Upper lobe of left lung (tissue), 6 donors: ENCODE data around the gene UBASH3A. TPM values are rescaled to one million over a fixed set of nuclear protein-coding genes. Genes with fewer than 3 reads are reported as not detected.
A peak's percentile ranks its signal among the peaks of the same experiment; 100 is the strongest.

Source experiments
- ATAC-seq, 2 donors: fragments of 200-7000 bp; cut with Tn5 transposase; one replicate each; pipeline ENCODE4 v1.9.1; 2022; ENCODE audit warnings: mild to moderate bottlenecking in 2 of 2, moderate library complexity in 2 of 2; ENCODE audit not compliant: low FRiP score in 2 of 2
- DNase-seq, 2 donors: peaks; one replicate each; pipeline ENCODE4 v3.0.0-alpha.2; 2019 to 2020
- H3K27ac ChIP-seq, 4 donors: fragments of 200-600 bp; sonication (generic); one replicate each; pipeline ENCODE4 v1.5.1; 2016 to 2019
- H3K27me3 ChIP-seq, 4 donors: fragments of 200-600 bp; sonication (generic); one replicate each; pipeline ENCODE4 v1.5.1; 2017 to 2019
- H3K36me3 ChIP-seq, 4 donors: fragments of 200-600 bp; sonication (generic); one replicate each; pipeline ENCODE4 v1.5.1; 2016 to 2019
- H3K4me1 ChIP-seq, 4 donors: fragments of 200-600 bp; sonication (generic); one replicate each; pipeline ENCODE4 v1.5.1; 2018 to 2019
- H3K4me3 ChIP-seq, 4 donors: fragments of 200-600 bp; sonication (generic); one replicate each; pipeline ENCODE4 v1.5.1; 2017 to 2019; ENCODE audit warnings: mild to moderate bottlenecking in 2 of 4, moderate library complexity in 1 of 4
- H3K9me3 ChIP-seq, 4 donors: fragments of 200-600 bp; sonication (generic); one replicate each; pipeline ENCODE4 v1.5.1; 2018 to 2019
- EP300 ChIP-seq, 4 donors: sonication (generic); formaldehyde crosslinking; IDR thresholded peaks; one replicate each; pipeline ENCODE4 v1.5.1; 2017; ENCODE audit warnings: antibody characterized with exemption in 4 of 4, control low read depth in 2 of 4
- POLR2A ChIP-seq, 4 donors: fragments of 450-650 bp; IDR thresholded peaks; one replicate each; pipeline ENCODE4 v1.5.1; 2016 to 2017; ENCODE audit warnings: antibody characterized with exemption in 4 of 4, mild to moderate bottlenecking in 2 of 4
- POLR2AphosphoS5 ChIP-seq, 2 donors: sonication (generic); formaldehyde crosslinking; IDR thresholded peaks; one replicate each; pipeline ENCODE4 v1.5.1; 2017; ENCODE audit warnings: antibody characterized with exemption in 2 of 2
- WGBS, 2 donors: methylation state at CpG; one replicate each; pipeline ENCODE4 v1.1.5; 2017 to 2018; 5-methylcytosine and 5-hydroxymethylcytosine counted together
- total RNA-seq, 6 donors: library from RNA; depleted of rRNA in 4 of 6; stranded (reverse); fragments of >200 nt in 4 of 6; gene quantifications; one replicate each; pipeline versions ENCODE4 v1.1.0 to v1.2.1, GENCODE V29; 2016 to 2021
- TF ChIP-seq, protein P1 (sequence below), 6 experiments: fragments of 450-650 bp in 4 of 6; fragments of 200-600 bp in 2 of 6; sonication (generic) in 2 of 6; IDR thresholded peaks; one replicate each; pipeline ENCODE4 v1.5.1; 2016 to 2019; ENCODE audit warnings: antibody characterized with exemption in 6 of 6
- donor health status: DM: no; HTN: no; CAD: no; lungs with moderate emphysema.
- donor health status: DM: no; HTN: yes; CAD: no; lungs with severe emphysema.

UBASH3A gene
- total RNA-seq, 6 donors from 2014 or later: 1.4 to 7.3 (median 2.9) TPM; not detected in 1

- H3K36me3 ChIP-seq: no peaks in the 10 kb centered on the region
- ATAC-seq (no peak), DNase-seq (no peak)
- H3K27me3 ChIP-seq: no peaks in the 10 kb centered on the region
- H3K9me3 ChIP-seq: peaks cover 0 to 10% (median 0%) of the 10 kb centered on the region in 4 donors
- no peak overlapping the region for H3K4me3 ChIP-seq
- 80 to 87% methylated on average over 8 of the region's 8 CpGs for WGBS, 2 donors
- peaks cover 0 to 3% (median 2%) of the 10 kb centered on the region in 4 donors for H3K4me1 ChIP-seq
- H3K27ac ChIP-seq: no peak overlapping the region
- TF ChIP-seq EP300 (IDR thresholded peaks at IDR 0.05): no peak
- TF ChIP-seq, protein P1, sequence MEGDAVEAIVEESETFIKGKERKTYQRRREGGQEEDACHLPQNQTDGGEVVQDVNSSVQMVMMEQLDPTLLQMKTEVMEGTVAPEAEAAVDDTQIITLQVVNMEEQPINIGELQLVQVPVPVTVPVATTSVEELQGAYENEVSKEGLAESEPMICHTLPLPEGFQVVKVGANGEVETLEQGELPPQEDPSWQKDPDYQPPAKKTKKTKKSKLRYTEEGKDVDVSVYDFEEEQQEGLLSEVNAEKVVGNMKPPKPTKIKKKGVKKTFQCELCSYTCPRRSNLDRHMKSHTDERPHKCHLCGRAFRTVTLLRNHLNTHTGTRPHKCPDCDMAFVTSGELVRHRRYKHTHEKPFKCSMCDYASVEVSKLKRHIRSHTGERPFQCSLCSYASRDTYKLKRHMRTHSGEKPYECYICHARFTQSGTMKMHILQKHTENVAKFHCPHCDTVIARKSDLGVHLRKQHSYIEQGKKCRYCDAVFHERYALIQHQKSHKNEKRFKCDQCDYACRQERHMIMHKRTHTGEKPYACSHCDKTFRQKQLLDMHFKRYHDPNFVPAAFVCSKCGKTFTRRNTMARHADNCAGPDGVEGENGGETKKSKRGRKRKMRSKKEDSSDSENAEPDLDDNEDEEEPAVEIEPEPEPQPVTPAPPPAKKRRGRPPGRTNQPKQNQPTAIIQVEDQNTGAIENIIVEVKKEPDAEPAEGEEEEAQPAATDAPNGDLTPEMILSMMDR (IDR thresholded peaks at IDR 0.05): no peak
These were observed 25.3 kb upstream of the UBASH3A start for GRCh38 chr21:42378418-42378817.

GRCh38 chr21:42379426-42380215, 24.1 kb upstream of the UBASH3A start:
- no peak for TF ChIP-seq POLR2AphosphoS5 (IDR thresholded peaks at IDR 0.05)
- no peak for TF ChIP-seq POLR2A (IDR thresholded peaks at IDR 0.05)
- TF ChIP-seq, protein P1 (IDR thresholded peaks at IDR 0.05): no peak
- TF ChIP-seq EP300 (IDR thresholded peaks at IDR 0.05): no peak
- no peak for ATAC-seq
- 80 to 87% methylated on average over 13 to 17 of the region's 17 CpGs for WGBS, 2 donors

GRCh38 chr21:42381347-42381984, 22.2 kb upstream of the UBASH3A start:
- no peaks in the 10 kb centered on the region for H3K36me3 ChIP-seq
- no peak overlapping the region for H3K4me3 ChIP-seq
- WGBS, 2 donors: 47 to 75% methylated on average over 1 of the region's 1 CpG
- peak; percentile 45 to 55 for ATAC-seq
- TF ChIP-seq EP300 (IDR thresholded peaks at IDR 0.05): no peak
- TF ChIP-seq, protein P1 (IDR thresholded peaks at IDR 0.05): peak in 5 of 6 experiments; percentile 19 to 88 (median 76)
- DNase-seq: peak in 1 of 2 donors; percentile 73
- H3K9me3 ChIP-seq: peaks cover 0 to 10% (median 0%) of the 10 kb centered on the region in 4 donors
- H3K27me3 ChIP-seq: no peaks in the 10 kb centered on the region
- H3K4me1 ChIP-seq: peaks cover 0 to 8% (median 2%) of the 10 kb centered on the region in 4 donors
- H3K27ac ChIP-seq: no peak overlapping the region

More at GRCh38 chr21:42379426-42380215, 24.1 kb upstream of the UBASH3A start:
- H3K27me3 ChIP-seq: no peaks in the 10 kb centered on the region
- no peaks in the 10 kb centered on the region for H3K36me3 ChIP-seq
- no peak for DNase-seq
- H3K4me3 ChIP-seq: no peak overlapping the region
- H3K27ac ChIP-seq: no peak overlapping the region
- H3K9me3 ChIP-seq: peaks cover 0 to 10% (median 0%) of the 10 kb centered on the region in 4 donors
- H3K4me1 ChIP-seq: peaks cover 0 to 3% (median 2%) of the 10 kb centered on the region in 4 donors

DNA sequence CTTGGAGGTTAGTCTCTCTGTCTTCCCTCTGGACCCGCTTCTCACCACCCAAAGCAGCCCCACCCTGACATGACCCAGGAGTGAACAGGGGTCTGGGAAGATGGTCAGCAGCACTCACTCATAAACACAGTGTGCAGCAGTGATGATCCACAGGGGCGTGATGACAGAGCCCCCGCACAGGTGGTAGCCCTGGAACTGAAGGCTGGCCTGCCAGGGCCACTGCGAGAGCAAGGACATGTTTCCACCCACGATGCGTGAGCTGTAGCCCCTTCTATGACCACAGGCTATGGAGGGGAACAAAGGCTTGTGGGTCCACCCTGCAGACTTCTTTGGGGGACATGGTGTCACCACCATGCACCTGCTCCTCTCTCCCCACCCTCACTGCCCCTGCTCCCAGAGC, 20.8 kb upstream of the UBASH3A start:
- no peak for DNase-seq
- no peaks in the 10 kb centered on the region for H3K36me3 ChIP-seq
- WGBS, 2 donors: 92 to 94% methylated on average over 2 to 6 of the region's 6 CpGs

More for the DNA sequence above, 20.8 kb upstream of the UBASH3A start:
- H3K4me1 ChIP-seq: peaks cover 0 to 8% (median 2%) of the 10 kb centered on the region in 4 donors
- H3K27ac ChIP-seq: no peak overlapping the region
- peaks cover 0 to 10% (median 0%) of the 10 kb centered on the region in 4 donors for H3K9me3 ChIP-seq
- H3K27me3 ChIP-seq: no peaks in the 10 kb centered on the region
- H3K4me3 ChIP-seq: no peak overlapping the region
- no peak for ATAC-seq
- TF ChIP-seq, protein P1 (IDR thresholded peaks at IDR 0.05): no peak
- TF ChIP-seq EP300 (IDR thresholded peaks at IDR 0.05) (no peak), POLR2A (IDR thresholded peaks at IDR 0.05) (no peak), POLR2AphosphoS5 (IDR thresholded peaks at IDR 0.05) (no peak)
